NCI-H2196 treated with DMSO at 0.1 percent for 48 hours (cell line): ENCODE measurements around the gene ANKRD12.
"Not testable (repeated sequence)": the region's sequence is repeated elsewhere in the genome, so short reads cannot be mapped to it uniquely, and the experiment has no call there.

Experiments
- DNase-seq: peaks from one replicate; lab custom pipeline; 2025; ENCODE audit not compliant: unreplicated experiment; lab: John Stamatoyannopoulos, UW

The ANKRD12 gene

DNA sequence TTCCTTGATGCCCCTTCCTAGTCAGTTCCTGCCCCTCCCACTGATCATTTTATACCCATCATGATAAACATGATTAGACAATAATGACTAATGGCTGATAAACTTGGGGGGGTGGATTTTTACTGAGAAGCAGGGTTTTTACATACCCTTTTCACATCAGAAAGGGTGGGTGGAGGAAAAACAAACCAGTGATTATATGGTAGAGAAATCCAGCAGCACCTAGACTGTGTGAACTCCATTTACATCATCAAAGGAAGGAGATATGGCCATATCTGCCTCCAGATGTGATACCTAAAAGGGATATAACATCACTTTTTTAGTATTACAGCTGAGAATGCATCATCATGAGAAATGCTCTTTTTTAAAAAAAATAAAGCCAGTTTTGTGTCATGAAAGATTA lies 89.9 kb downstream of the ANKRD12 start:
- no peak for DNase-seq

GRCh38 chr18:9231852-9232486 lies 95.4 kb downstream of the ANKRD12 start:
- no peak for DNase-seq

- DNase-seq, result no peak
Measured at GRCh38 chr18:9232977-9233376, 96.4 kb downstream of the ANKRD12 start.

DNA sequence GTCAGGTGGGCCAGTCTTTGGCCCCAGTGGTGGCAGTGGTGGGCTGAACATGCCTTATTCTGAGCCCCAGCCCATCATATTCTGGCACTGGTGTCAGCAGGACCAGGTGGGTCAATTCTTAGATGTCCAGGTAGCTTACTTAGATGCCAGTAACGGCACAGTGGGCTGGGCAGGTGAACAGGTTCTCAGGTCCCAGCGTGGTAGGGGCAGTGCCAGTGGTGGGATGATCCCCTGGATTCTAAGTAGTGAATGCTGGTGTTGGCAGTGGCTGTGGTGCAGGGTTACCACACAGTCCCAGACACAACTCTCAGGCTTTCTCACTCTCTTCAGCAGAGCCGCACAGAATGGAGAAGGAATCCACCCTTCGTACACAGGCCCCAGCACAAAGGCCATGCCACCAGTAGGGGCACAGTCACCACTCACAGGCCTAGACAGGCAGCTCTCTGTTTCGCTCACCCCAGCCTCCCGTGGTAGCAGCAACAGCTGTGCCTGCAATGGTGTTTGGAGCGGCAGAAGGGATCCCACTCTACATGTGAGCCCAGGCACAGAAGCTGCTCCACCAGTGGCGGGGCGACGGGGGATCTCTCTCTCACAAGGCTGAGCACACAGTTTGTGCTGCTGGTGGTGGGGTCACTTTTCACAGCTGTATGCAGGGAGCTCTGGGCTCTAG lies 97.3 kb downstream of the ANKRD12 start:
- DNase-seq, result no peak

DNA sequence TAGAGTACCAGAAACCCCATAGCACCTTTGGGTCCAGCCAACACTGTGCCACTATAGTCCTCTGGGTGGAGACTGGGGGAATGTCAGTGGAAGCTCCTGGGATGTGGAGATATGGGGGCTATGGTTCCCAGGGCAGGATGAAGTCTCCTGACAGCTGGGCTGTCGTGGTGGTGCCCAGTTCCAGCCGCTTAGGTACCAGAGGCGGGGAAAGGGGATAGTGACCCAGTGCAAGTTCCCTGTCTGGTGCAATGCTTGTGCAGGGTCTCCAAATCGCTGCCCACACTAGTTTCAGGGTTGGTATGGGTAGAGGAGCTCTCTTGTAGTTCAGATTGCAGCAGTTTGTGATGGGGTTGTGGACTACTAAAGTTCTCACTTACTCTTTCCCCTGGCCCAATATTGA lies 97.9 kb downstream of the ANKRD12 start:
- DNase-seq, result no peak

GRCh38 chr18:9237981-9238380 lies 101.4 kb downstream of the ANKRD12 start:
- DNase-seq, result no peak

GRCh38 chr18:9239720-9240119 lies 103.1 kb downstream of the ANKRD12 start:
- DNase-seq, result no peak

DNA sequence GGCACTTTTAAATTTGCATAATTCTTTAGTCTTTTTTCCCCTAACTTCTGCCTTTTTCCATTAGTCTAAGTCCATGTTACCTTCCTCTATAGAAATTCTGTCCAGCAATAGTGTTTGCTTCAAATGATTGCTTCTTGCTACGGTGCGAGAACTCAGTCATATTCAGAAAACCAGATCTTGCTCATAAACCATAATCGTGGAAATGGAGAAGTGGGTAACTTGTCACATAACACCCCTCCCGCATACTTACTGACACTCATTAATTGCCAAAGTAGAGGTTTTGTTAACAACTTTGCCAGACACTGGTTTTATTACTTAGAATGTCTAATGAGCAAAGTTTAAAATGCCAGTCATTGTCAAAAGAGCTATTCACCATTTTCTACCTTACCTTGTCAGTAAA lies 103.7 kb downstream of the ANKRD12 start:
- no peak for DNase-seq

GRCh38 chr18:9243029-9243428 lies 106.4 kb downstream of the ANKRD12 start:
- DNase-seq, result no peak

DNA sequence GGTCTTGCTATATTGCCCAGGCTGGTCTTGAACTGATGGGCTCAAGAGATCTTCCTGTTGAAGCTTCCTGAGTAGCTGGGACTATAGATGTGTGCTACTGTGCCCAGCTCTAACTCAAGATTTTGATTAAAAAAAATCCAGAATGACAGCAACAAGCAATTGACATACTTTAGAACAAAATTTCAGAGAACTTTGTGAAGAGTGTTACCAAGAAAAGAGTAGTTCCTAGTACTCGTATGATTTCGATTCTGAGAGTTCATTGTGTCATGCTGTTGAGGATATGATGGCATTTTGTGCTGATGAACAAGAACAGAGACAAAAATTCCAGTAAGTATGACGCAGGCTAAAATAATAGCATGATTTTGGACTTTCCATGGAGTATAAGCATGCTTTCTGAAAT lies 107.8 kb downstream of the ANKRD12 start:
- no peak for DNase-seq

GRCh38 chr18:9248661-9249060 lies 112.1 kb downstream of the ANKRD12 start:
- no peak for DNase-seq

- DNase-seq, result no peak
Measured at GRCh38 chr18:9249254-9249653, 112.7 kb downstream of the ANKRD12 start.

DNA sequence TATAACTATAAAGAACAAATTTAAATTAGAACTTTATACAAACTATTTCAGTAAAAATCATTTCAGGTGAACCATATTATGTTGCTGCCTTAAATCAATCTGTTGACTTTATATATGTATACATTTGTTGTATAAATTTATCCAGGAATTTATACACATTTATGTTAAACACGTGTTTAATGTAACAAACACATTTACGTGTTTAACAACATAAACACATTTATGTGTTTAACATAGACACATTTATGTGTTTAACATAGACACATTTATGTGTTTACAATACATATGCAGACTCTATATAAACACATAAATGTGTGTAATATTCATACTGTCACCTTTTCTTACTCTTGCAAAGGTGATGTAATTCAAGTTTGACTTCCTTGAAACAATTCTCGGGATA lies 122.6 kb downstream of the ANKRD12 start:
- DNase-seq, result no peak

- no peak for DNase-seq
Measured at GRCh38 chr18:9260388-9261380, 124.1 kb downstream of the ANKRD12 start.

DNA sequence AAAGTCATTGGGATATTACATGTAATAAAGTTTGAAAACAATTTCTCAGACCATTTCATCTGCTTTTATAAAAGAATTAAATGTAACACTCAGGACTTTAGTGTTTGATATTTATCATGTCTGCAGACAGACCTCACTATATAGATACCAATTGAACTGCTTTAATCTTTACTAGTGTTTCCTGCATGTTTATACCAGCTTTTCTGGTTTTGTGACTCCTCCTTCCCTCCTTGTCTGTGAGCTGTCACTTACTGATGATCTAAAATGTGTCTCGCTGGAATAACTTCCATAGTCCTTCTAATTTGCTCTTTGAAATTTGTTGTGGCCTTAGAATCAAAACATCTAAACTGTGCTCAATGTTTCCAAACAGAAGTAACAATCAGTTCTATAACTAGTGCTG lies 126.7 kb downstream of the ANKRD12 start:
- no peak for DNase-seq

- DNase-seq, result not testable (repeated sequence)
Measured at GRCh38 chr18:9264797-9265196, 128.2 kb downstream of the ANKRD12 start.

DNA sequence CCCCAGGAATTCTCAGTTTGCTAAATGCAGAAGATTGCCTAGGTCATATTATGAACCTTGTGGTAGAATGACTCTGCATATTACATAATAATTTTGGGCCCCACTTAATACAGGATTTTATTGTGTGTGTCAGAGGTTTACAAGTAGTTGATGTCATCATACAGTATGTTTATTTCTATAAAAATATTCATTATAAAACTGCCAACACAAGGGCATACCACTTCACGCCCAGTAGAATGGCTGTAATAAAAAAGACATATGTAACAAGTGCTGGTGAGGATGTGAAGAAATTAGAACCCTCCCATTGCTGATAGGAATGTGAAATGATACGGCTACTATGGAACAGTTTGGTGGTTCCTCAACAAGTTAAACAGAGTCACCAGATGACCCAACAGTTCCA lies 136.6 kb downstream of the ANKRD12 start:
- no peak for DNase-seq

DNA sequence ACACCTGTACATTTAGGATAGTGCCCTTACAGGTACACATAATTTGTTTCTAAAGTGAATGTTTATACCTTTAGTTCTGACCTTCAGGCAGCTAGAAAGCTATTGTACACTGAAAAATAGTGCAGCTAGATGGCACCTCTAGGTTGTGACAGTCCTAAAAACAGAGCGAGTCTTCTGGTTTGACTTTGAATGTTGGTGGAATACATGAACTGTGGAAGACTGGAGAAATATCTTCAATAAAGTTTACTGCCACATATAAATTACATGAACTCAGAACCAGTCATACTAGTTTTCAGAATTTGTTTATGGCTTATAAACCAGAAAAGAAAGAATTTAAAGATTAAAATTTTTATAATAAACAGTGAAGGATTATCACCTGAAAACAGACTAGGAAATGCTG lies 139.3 kb downstream of the ANKRD12 start:
- no peak for DNase-seq

DNA sequence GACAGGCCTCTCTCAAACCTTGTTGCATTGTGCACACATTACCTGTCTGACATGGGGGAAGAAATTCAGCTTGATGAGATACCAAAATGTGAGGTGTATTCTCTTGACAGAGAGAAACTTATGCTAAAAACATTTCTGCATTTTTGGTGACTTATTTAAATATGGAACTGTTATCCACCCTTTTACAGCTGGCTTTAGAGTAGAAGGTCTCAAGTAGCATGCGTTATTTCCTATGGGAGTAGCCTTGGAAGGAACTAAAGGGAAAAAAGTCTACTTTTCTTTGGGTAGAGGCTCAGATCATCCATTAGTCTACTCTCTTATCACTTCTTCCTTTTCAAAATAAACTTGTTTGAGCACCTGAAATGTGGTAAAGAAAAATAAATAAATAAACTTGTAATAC lies 141.4 kb downstream of the ANKRD12 start:
- DNase-seq, result no peak

- DNase-seq, result no peak
Measured at GRCh38 chr18:9280849-9281248, 144.3 kb downstream of the ANKRD12 start.

- no peak for DNase-seq
Measured at GRCh38 chr18:9281780-9282179, 145.2 kb downstream of the ANKRD12 start.

- DNase-seq, result no peak
Measured at GRCh38 chr18:9283791-9284190, 147.2 kb downstream of the ANKRD12 start.
